Fibroblast of skin of left biceps (primary cell): Measurements from ENCODE around the gene CASP10.

ENCODE experiments used
- DNase-seq, 2 experiments: peaks; one replicate each; pipeline ENCODE4 v3.0.0-alpha.2; 2013; ENCODE audit warnings: low read depth in 2 of 2

CASP10 gene

DNA sequence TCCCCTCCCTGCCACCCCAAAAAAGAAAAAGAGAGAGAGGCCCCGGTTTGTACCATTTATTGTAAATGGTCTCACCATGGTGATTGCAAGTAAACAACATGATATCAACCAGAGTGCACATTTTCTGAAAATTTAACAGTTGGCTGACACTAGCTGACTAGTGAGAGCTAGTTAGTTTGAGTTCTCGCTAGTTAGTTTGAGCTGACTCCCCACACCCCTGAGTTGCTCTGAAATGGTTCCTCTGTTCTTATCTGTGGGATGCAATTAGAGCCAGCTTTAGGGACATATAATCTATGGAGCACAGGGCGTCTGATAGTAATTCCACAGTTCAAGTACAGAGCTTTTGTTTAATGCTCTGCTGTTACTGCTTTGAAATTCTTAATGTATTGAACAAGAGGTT lies 13.1 kb downstream of the CASP10 start:
- no peak for DNase-seq

DNA sequence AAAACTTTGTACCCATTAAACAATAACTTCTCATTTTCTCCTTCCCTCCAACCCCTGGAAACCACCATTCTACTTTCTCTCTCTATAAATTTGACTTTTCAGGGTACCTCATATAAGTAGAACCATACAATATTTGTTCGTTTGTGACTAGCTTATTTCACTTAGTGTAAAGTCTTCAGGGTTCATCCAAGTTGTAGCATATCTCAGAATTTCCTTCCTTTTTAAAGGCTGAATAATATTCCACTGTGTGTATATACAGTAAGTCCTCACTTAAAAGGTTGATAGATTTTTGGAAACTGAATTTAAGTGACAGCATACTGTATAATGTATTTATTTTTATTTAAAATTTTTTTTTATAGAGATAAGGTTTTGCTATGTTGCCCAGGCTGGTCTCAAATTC lies 13.9 kb downstream of the CASP10 start:
- no peak for DNase-seq

DNA sequence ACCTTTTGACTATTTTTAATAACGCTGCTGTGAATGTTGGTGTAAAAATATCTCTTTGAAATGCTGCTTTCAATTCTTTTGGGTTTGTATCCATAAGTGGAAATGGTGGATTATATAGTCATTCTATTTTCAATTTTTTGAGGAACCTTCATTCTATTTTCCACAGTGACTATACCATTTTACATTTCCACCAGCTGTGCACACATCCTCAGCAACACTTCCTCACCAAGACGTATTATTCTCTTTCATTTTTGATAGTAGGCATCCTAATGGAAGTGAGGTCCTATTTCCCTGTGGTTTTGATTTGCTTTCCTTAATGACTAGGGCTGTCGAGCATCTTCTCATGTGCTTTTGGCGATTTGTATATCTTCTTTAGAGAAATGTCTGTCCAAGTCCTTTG lies 14.8 kb downstream of the CASP10 start:
- DNase-seq, result no peak

DNA sequence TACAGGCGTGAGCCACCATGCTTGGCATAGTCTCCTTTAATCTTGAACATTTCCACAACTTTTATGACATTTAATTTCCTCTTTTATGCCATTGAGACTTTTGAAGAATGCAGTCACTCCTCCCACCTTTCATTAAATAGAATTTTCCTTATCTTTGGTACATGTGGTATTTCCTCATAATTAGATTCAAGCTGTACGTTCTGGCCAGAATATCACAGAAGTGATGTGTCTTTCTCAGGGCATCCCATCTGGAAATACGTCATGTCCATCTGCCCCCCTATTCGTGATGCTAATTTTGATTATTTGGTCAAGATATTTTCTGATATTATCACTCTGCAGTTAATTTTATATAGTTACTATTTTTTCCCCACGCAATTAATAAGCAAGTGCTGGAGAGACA lies 16.9 kb downstream of the CASP10 start:
- no peak for DNase-seq

DNA sequence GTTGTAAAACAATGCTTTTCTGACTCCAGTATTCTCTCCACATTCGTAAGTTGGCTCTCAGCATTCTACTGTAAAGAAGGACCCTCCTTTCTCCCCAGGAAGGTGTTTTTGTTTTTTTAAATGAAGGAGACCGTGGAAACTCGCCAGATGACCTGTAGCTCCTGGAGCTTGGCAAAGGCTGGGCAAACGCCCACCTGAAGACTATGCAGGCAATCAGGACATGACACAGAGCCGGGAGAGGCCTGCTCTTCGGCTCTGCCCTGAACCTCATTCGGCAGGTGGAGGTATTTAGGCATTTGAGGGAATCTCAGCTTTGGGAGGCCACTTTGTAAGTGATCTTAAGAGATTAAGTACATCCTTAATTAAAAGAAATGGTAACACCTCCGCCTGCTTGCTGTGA lies 17.4 kb downstream of the CASP10 start:
- no peak for DNase-seq

DNA sequence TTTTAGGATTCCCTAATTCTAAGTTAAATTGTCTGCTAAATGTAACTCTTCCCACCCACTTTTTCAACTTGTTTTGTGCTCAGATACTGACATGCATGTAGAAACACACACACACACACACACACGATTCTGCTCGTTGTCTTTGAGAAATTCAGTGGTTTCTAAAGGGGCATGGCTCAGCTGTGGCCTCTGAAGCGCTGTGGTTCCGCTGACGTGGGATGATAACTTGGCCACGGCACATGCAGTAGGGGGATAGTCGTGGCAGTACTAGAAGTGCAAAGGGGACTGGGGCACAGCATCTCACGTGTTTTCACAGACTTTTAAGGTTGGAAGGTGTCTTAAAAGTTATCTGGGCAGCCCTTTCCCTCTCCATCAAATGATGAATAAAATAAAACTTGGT lies 18.4 kb downstream of the CASP10 start:
- no peak for DNase-seq

DNA sequence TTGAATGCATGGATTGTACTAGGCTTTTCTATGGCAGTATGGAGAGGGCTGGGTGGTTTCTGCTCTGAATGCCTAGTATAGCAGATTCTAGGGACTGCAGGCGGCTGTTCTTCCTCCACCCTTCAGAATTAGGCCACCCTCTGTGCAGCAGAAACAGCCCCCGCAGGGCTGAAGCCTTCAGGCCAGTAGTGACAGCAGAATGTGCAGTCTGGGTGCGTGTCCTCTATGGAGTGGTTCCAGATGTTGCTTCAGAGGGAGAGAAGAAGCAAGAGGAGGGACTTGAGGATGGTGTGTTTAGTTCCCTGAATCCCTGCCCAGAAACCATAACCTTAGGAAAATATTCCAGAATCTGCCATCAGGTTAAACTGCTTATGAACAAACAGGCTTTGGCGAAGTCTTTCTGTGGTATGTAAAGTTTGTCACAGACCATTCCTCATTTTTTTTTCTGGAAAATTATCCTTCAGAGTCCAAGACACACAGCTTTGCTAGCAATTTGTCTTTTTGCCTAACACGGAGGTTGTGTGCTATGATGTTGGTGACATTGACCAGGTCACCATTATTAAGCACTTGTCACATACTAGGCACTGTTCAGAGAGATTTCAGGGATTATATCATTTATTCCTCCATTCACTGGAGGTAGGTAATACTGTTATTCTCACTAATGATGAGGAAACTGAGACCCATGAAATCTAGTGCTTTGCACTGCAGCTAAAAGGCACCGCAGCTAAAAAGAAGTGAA lies 21.1 kb downstream of the CASP10 start:
- peak in 1 of 2 experiments; percentile 13 for DNase-seq

DNA sequence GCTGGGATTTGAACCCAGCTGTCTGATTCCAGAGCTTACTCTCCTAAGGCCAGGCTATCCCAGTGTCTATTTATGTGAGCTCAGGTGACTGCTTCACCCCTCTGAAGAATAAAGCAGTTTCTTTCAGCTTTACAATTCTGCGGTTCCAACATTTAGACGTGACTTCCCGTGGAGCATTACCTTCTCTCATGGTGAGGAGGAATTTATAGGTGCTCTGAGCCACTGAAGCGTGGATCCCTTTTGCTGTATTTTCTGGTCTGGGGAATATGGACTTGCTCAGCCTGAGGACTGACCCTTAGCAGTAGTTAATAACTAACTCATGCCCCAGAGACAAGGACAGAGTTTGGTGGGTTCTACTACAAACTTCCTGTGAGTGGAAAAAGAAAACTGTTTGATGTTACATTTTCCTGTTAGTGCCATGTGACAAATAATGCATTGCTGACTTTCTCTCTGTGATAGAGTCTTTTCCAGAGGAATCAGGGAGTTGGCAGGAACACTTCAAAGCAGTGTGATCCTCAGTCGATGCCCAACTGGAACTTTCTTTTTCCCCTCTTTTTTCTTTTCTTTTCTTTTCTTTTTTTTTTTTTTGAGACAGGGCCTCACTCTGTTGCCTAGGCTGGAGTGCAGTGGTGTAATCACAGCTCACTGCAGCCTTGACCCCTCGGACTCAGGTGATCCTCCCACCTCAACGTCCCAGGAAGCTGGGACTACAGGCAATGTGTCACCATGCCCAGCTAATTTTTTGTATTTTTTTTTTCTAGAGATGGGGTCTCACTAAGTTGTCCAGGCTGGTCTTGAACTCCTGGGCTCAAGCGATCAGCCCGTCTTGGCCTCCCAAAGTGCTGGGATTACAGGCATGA lies 21.9 kb downstream of the CASP10 start:
- no peak for DNase-seq

DNA sequence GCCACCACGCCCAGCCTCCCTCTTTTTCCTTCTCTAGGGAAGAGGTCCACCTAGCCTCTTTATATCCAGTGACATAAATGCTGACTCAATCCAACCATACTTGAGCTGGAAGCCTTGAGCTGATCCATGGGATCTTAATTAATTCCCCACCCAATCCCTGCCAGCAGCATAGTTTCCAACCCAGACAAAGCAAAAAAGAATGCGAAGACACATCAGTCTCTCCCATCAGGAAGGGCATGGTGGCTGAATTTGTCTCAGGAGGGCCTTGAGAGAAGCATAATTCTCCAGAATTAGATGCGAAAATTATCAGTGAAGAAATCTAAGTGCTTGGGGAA lies 22.5 kb downstream of the CASP10 start:
- no peak for DNase-seq

DNA sequence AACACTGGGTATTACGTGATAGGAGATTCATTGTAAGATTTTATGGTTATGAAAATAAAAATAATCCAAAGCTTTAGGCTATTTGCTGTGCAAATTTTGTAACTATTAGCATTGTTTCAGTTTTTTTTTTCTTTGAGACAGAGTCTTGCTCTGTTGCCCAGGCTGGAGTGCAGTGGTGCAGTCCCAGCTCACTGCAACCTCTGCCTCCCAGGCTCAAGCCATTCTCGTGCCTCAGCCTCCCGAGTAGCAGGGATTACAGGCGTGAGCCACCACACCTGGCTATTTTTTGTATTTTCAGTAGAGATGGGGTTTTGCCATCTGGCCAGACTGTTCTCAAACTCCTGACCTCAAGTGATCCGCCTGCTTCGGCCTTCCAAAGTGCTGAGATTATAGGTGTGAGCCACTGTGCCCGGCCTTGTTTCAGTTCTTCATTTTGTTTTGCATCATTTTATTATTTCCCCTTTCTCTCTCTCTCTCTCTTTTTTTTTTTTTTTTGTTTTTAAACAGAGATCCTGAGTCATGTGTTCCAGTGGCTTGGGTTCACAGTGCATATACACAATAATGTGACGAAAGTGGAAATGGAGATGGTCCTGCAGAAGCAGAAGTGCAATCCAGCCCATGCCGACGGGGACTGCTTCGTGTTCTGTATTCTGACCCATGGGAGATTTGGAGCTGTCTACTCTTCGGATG lies 25.8 kb downstream of the CASP10 start:
- DNase-seq, result no peak

DNA sequence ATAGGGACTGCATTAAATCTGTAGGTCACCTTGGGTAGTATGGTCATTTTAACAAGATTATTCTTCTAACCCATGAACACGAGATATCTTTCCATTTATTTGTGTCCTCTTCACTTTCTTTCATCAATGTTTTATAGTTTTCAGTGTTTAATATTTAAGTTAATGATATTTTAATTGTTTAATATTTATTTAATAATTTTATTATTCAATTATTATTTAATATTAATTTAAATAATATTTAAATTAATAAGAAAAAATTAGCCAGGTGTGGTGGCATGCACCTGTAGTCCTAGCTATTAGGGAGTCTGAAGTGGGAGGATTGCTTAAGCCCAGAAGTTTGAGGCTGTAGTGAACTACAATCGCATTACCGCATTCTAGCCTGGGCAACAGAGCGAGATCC lies 33.0 kb downstream of the CASP10 start:
- no peak for DNase-seq

DNA sequence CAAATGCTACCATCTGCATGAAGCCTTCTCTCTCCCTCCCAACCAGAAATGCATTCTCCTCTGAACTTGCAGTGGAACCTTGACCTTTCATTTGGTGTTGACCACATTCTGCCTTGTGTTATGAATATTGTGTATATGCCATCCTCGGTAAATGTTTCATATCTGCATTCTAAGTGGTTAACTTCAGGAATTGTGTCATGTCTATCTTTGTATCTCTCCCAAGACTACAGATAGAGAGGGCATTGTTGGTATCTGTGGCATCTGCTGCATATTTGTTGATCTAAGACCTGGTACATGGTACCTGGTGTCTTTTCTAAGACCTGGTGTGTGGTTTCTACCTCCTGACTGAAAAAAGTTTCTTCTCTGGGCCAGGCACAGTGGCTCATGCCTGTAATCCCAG lies 34.0 kb downstream of the CASP10 start:
- DNase-seq, result no peak

DNA sequence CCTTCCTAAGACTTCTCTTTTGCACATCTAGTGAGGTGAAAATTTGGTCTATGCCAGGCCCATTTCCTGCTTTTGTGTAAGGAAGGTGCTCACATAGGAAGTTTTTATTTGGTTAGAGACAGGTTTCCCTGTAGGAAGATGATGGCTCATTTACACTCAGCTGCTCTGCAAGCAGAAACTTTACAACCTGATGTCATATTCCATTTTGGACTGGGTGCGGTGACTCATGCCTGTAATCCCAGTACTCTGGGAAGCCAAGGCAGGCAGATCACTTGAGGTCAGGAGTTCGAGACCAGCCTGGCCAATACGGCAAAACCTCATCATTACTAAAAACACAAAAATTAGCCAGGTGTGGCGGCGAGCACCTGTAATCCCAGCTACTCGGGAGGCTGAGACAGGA lies 35.8 kb downstream of the CASP10 start:
- DNase-seq, result no peak

DNA sequence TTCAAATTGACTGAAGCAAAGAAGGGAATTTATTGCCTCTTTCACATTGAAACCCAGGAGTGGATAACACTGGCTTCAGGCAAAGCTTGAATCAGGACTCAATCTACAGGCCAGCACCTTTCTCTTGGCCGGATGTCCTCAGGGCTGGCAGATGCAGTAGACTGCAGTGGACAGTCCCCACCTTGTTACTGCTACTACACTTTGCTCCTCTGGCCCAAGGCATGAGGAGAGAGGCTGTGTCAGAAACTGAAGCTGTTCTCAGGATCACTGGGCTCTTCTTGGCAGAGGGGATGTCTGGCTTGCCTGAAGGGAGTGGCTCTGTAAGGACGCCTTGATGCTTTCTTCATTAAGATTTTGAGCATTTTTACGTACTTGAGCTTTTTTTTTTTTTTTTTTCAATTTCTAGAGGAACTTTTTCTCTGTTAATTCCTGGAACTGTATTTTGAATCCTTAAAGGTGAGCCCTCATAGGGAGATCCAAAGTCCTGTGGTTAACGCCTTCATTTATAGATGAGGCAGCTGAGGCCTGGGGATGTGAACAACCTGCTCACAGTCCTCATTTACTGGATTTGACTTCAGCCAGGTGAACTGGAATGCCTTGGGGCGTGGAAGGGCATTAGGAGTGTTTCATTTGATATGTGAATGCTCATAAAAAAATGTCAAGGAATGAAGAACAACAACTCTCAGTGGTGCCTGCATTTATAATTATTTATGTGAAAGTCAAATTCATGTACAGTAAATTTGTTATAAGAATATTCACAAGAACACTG lies 36.6 kb downstream of the CASP10 start:
- DNase-seq, result no peak

DNA sequence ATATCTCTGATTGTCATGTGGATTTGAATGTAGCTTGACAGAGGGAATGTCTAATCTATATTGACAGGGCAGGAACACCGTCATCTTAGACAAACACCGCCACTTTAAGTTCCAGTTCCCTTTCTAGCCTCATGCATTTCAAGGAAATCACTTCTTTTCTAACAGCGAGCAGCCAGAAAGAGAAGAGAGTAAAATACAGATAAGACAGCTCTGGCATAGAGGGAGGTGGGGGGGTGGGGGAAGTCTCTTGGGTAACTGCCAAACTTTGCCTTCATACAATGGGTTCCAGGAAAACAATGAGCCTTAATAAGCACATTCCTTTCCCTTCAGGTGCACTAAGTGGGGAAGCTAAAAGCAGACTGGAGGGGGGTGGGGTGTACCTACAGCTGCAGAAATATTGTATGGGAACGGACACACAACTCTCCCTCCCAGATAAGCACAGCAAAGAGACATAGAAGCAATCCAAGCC lies 37.2 kb downstream of the CASP10 start:
- no peak for DNase-seq

DNA sequence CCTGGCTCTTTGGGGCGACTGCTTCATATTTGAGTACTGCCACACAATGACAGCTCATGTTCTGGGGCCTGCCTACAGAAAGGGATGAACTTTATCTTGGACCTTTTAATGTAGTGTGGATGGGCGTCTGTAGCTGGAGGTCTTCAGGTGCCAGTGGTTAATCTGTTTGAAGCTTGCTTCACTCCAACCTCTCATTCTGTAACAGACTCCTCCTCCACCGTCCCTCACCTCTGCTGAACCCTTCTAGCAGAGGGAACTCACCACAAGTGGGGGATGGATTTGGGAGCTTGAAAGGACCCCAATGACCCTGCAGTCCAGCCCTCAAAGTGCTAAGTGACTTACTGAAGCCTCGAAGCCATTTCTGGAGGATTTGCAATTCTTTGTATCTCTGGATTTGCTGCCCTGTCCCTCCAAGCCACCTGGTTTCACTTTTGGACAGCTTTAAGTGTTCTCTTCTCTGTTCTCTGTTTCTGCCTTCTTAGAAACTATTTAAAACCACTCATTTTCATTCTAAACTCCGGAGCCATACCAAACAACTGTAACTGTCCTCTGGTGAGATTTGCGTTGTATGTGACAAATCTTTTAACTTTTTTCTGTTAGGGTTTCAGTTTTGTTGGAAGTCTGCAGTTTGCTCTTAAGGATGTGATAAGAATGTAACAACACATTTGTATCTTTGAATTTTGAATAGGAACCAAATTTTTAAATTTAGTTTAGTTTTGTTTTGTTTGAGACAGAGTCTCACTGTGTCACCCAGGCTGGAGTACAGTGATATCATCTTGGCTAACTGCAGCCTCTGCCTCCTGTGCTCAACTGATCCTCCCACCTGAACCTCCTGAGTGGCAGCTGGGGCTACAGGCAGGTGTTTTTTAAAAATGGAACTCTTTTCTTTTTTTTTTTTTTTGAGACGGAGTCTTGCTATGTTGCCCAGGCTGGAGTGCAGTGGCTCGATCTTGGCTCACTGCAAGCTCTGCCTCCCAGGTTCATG lies 40.4 kb downstream of the CASP10 start:
- no peak for DNase-seq

DNA sequence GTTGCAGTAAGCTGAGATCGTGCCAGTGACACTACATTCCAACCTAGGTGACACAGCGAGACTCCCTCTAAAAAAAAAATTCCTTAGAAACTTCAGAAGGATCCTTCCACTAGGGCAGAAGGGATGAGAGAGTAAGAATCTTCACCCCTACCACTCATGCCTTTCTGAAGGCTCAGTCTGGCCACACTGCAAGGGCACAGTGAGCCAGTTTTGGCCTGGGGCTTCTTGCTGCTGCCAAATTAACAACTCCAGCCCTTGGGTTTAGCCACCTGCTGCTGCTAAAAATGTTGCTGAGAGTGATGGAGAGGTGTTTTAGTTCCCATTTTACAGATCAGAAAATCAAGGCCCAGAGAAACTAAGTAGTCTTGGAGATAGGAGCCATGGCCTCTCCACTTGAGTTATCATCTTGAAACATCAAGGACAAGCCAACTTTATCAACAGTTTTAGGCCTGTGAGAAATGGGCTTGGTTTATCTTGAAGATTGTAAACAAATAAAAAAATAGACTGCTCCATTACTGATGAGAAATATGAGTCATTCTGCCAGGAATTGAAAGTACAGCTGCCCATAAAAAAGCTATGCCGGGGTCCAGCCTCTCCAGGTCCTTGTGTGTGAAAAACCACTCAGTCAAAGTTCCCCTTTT lies 45.5 kb downstream of the CASP10 start:
- no peak for DNase-seq

DNA sequence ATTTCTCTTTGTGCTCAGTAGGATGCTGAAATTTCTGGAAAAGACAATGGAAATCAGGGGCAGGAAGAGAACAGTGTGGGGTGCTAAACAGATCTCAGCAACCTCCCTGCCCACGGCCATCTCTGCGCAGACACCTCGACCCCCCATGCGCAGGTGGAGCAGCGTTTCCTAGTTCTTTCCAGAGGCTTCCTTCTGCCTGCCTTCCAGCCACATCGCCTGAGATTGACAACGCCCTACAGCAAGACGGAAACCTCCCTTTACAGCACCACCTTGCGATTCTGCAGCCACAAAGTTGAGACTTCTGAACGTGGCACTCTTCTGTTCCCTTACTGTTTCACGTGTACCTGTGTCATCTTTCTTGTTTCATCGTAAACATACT lies 46.0 kb downstream of the CASP10 start:
- DNase-seq, result no peak

DNA sequence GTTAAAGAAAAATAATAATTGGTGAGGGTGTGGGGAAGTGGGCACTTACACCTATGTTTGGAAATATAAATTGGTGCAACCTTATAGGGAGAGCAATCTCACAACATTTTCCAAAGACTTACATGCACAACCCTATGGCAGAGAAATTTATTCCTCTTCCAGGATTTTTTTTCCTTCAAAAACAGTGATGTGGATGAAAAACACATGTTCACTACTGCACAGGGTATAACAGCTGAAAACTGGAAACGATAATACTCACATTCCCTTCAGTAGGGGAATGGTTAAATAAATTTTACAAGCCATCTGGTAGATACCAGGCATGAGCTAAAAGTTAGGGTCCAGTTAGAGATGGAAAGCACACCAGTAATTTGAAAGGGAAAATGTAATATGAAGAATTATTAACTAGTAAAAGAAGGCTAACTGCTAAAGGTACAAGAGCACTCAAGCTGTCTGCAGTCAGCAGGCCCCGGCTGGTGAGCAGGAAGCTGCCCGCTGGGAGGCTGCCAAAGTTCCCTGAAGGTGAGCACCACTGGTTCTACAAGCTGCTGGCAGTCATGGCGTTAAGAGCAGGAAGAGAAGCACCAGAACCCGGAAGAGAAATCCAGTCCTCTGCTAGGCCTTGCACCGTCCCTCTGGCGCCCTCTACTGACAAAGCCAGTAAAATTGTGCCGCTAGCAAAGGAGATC lies 49.0 kb downstream of the CASP10 start:
- peak; percentile 66 to 67 for DNase-seq

DNA sequence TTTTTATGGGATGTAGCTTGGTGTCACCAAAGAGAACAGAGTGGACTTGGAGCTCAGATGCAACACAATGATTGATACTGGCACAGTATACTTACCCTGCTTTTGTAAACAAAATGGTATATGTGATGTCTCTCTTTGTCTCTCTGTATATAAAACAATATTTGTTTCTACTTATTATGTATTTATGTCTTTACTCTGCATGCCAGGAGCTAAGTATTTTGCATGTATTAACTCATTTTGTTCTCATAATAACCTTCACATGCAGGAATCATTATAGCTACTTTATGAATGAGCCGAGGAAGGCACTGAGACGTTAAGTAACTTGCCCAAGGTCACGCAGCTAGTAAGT lies 49.5 kb downstream of the CASP10 start:
- DNase-seq, result no peak
